NCI-H526 (cell line): ENCODE measurements around the gene KAZN.

Experiments
- DNase-seq, 2 experiments: peaks; one replicate each; lab custom pipeline; 2025; lab: John Stamatoyannopoulos, UW

KAZN gene

GRCh38 chr1:14647777-14648176 lies 49.3 kb downstream of the KAZN start:
- no peak for DNase-seq

GRCh38 chr1:14648391-14648790 lies 49.9 kb downstream of the KAZN start:
- no peak for DNase-seq

- DNase-seq, result no peak
Observed at GRCh38 chr1:14648896-14649855, 50.7 kb downstream of the KAZN start.

- no peak for DNase-seq
Observed at GRCh38 chr1:14649976-14650375, 51.5 kb downstream of the KAZN start.

- no peak for DNase-seq
Observed at GRCh38 chr1:14650951-14651350, 52.5 kb downstream of the KAZN start.

- no peak for DNase-seq
Observed at GRCh38 chr1:14652840-14653239, 54.4 kb downstream of the KAZN start.

GRCh38 chr1:14653461-14653960 lies 55.0 kb downstream of the KAZN start:
- no peak for DNase-seq

GRCh38 chr1:14654554-14654953 lies 56.1 kb downstream of the KAZN start:
- peak in 1 of 2 experiments; percentile 43 for DNase-seq

GRCh38 chr1:14655385-14655784 lies 56.9 kb downstream of the KAZN start:
- DNase-seq, result no peak

- DNase-seq, result no peak
Observed at GRCh38 chr1:14656384-14656937, 58.0 kb downstream of the KAZN start.

- no peak for DNase-seq
Observed at GRCh38 chr1:14658642-14659041, 60.2 kb downstream of the KAZN start.

GRCh38 chr1:14659913-14660312 lies 61.4 kb downstream of the KAZN start:
- DNase-seq, result no peak

GRCh38 chr1:14660801-14661200 lies 62.3 kb downstream of the KAZN start:
- DNase-seq, result no peak

GRCh38 chr1:14661222-14661621 lies 62.7 kb downstream of the KAZN start:
- no peak for DNase-seq

GRCh38 chr1:14662116-14662515 lies 63.6 kb downstream of the KAZN start:
- no peak for DNase-seq

- DNase-seq, result no peak
Observed at GRCh38 chr1:14663773-14664172, 65.3 kb downstream of the KAZN start.

GRCh38 chr1:14666373-14666772 lies 67.9 kb downstream of the KAZN start:
- DNase-seq, result no peak

GRCh38 chr1:14666962-14667650 lies 68.6 kb downstream of the KAZN start:
- DNase-seq, result no peak

- DNase-seq, result no peak
Observed at GRCh38 chr1:14667651-14667984, 69.1 kb downstream of the KAZN start.

- DNase-seq, result no peak
Observed at GRCh38 chr1:14668538-14668937, 70.1 kb downstream of the KAZN start.

GRCh38 chr1:14672005-14672404 lies 73.5 kb downstream of the KAZN start:
- peak; percentile 84 to 88 for DNase-seq

GRCh38 chr1:14674030-14674429 lies 75.5 kb downstream of the KAZN start:
- no peak for DNase-seq

GRCh38 chr1:14676400-14676799 lies 77.9 kb downstream of the KAZN start:
- DNase-seq, result no peak
